Keratinocyte (primary cell): ENCODE results near the gene ANKRD39.

ENCODE experiments used
- EZH2 ChIP-seq: IDR thresholded peaks from one replicate; pipeline ENCODE4 v1.6.1; 2012; ENCODE audit warnings: inconsistent platforms, mild to moderate bottlenecking, low read length, moderate library complexity
- TF ChIP-seq, protein P1 (sequence below), 3 experiments: IDR thresholded peaks in 1 of 3; conservative IDR thresholded peaks in 1 of 3; optimal IDR thresholded peaks in 1 of 3; 2 replicates in 2 of 3; 3 replicates in 1 of 3; pipeline versions ENCODE3 to v1.5.1; 2011; ENCODE audit warnings: low read length in 3 of 3, mild to moderate bottlenecking in 3 of 3, moderate library complexity in 2 of 3, control low read depth in 1 of 3, inconsistent platforms in 1 of 3; ENCODE audit not compliant: insufficient read depth in 2 of 3; ENCODE audit errors: extremely low read depth in 1 of 3

DNA sequence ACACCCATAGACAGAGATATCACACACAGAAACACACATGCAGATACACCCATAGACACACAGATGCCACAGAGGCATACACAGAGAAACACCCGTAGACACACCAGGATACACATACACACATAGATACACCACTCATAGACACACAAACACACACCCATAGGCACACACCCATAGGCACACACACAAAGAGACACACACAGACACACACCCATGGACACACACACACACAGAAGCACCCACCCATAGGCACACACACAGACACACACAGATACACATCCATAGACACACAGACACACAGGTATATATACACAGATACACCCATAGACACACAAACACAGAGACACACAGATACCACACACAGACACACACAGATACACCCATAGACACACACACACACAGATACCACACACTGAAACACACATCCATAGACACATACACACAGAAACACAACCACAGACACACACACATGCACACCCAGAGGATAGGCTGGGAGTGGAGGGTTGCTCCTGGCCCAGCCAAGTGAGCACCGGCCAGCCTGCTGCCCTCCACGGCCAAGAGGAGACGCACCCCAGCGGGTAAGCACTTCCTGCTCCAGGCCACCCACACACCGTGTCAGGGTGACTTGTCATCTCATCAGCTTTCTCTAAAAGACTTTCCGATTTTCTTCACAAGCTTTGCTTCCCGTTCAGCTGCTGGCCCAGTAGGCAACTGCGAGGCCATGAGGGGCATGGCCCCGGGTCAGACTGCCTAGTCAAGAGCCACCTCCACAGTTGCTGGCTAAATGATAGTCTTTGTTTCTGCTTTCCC lies 55.8 kb downstream of the ANKRD39 start:
- TF ChIP-seq, protein P1, sequence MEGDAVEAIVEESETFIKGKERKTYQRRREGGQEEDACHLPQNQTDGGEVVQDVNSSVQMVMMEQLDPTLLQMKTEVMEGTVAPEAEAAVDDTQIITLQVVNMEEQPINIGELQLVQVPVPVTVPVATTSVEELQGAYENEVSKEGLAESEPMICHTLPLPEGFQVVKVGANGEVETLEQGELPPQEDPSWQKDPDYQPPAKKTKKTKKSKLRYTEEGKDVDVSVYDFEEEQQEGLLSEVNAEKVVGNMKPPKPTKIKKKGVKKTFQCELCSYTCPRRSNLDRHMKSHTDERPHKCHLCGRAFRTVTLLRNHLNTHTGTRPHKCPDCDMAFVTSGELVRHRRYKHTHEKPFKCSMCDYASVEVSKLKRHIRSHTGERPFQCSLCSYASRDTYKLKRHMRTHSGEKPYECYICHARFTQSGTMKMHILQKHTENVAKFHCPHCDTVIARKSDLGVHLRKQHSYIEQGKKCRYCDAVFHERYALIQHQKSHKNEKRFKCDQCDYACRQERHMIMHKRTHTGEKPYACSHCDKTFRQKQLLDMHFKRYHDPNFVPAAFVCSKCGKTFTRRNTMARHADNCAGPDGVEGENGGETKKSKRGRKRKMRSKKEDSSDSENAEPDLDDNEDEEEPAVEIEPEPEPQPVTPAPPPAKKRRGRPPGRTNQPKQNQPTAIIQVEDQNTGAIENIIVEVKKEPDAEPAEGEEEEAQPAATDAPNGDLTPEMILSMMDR (optimal IDR thresholded peaks at IDR 0.05 in 1 of 3, IDR thresholded peaks at IDR 0.05 in 1 of 3, conservative IDR thresholded peaks at IDR 0.05 in 1 of 3; ENCODE audit: extremely low read depth in 1 of 3, insufficient read depth in 2 of 3, low read length in 3 of 3), result no peak
- TF ChIP-seq EZH2, result no peak
